ENCODE data around the gene CNTN5. TPM values are rescaled to one million over a fixed set of nuclear protein-coding genes. Genes with fewer than 3 reads are reported as not detected.

CNTN5 gene
- total RNA-seq, 1 experiment from 2014 or later: not detected

DNA sequence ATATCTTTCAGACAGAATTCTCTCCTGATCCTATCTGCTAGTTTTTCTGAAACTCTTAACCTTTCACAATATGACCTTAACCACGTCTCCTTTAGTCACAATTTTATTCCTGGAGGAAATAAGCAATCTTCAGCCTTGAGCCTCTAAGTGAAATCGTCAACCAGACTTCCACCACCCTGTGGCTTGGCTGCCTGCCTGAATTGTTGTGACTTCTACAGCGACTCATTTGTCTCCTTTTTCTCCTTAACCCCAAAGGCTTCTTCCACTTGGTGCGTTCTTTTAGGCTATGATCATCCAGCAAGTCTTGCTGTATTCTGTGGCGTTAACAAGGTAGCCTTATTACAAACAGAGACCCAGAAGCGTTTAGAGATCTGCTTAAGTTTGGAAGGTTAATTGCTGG, 1131.2 kb downstream of the CNTN5 start:
- Histone ChIP-seq H3K4me1 (ENCODE audit: insufficient read depth, low read length) (no peaks in the 10 kb centered on the region; the same call in 1 of the 2 replicates), H4K20me1 (ENCODE audit: control insufficient read depth, insufficient read depth, insufficient read length) (no peaks in the 10 kb centered on the region), H2BK12ac (ENCODE audit: insufficient read length, low read depth, low read length) (no peak overlapping the region), H3K79me2 (ENCODE audit: insufficient read depth, low read length) (no peaks in the 10 kb centered on the region), H2AK5ac (ENCODE audit: insufficient read length, low read length) (no peak overlapping the region), H4K91ac (ENCODE audit: insufficient read length, low read depth, low read length) (no peak overlapping the region), H2AFZ (ENCODE audit: low read length) (no peak overlapping the region), H4K5ac (ENCODE audit: insufficient read length, low read depth, low read length) (no peak overlapping the region), H3K14ac (ENCODE audit: insufficient read depth, low read length) (no peak overlapping the region), H2BK15ac (ENCODE audit: low read depth, low read length) (no peak overlapping the region), H3K4ac (ENCODE audit: low read depth, low read length) (no peak overlapping the region), H3K23ac (ENCODE audit: insufficient read length, low read depth, low read length) (no peak overlapping the region), H3K27me3 (ENCODE audit: insufficient read depth, low read length) (no peaks in the 10 kb centered on the region), H2BK120ac (ENCODE audit: low read depth, low read length, poor library complexity, severe bottlenecking) (no peak overlapping the region), H3K23me2 (ENCODE audit: insufficient read length, low read depth, low read length, poor library complexity, severe bottlenecking) (no peaks in the 10 kb centered on the region), H3K56ac (ENCODE audit: insufficient read length, low read depth, low read length) (no peak overlapping the region), H3K9me3 (ENCODE audit: control insufficient read depth, low read depth, low read length) (no peaks in the 10 kb centered on the region), H3K27ac (ENCODE audit: insufficient read length, low read depth, low read length) (no peak overlapping the region), H3K4me2 (ENCODE audit: insufficient read depth, insufficient read length, low read length) (no peak overlapping the region), H3K79me1 (ENCODE audit: insufficient read depth, low read depth, low read length, poor library complexity, severe bottlenecking) (no peaks in the 10 kb centered on the region), H3K18ac (ENCODE audit: insufficient read length, low read depth, low read length) (no peak overlapping the region), H2BK20ac (ENCODE audit: low read depth, low read length, poor library complexity, severe bottlenecking) (no peak overlapping the region), H3T11ph (ENCODE audit: low read length) (no peak overlapping the region), H2BK5ac (ENCODE audit: insufficient read length, low read length) (no peak overlapping the region), H3K9ac (ENCODE audit: extremely low read depth, insufficient read length, low read length) (no peak overlapping the region), H4K8ac (replicated peaks; ENCODE audit: insufficient read length, low read depth, low read length) (no peak overlapping the region)
- no CpG with 5 or more reads among the region's 6 CpGs for WGBS (ENCODE audit: extremely low coverage, insufficient read length, low lambda C conversion rate)
- TF ChIP-seq, protein P1, sequence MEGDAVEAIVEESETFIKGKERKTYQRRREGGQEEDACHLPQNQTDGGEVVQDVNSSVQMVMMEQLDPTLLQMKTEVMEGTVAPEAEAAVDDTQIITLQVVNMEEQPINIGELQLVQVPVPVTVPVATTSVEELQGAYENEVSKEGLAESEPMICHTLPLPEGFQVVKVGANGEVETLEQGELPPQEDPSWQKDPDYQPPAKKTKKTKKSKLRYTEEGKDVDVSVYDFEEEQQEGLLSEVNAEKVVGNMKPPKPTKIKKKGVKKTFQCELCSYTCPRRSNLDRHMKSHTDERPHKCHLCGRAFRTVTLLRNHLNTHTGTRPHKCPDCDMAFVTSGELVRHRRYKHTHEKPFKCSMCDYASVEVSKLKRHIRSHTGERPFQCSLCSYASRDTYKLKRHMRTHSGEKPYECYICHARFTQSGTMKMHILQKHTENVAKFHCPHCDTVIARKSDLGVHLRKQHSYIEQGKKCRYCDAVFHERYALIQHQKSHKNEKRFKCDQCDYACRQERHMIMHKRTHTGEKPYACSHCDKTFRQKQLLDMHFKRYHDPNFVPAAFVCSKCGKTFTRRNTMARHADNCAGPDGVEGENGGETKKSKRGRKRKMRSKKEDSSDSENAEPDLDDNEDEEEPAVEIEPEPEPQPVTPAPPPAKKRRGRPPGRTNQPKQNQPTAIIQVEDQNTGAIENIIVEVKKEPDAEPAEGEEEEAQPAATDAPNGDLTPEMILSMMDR (conservative IDR thresholded peaks at IDR 0.05): no peak
- peaks cover 7 to 11% of the 10 kb centered on the region in 2 experiments for H3K4me1 Mint-ChIP-seq
- no peaks in the 10 kb centered on the region for H3K27me3 Mint-ChIP-seq (ENCODE audit: low read depth)
- no peak for DNase-seq
- H3K36me3 Mint-ChIP-seq (ENCODE audit: insufficient read depth in 1 of 3, low read depth in 3 of 3): no peaks in the 10 kb centered on the region
- H3K4me3 Mint-ChIP-seq: no peak overlapping the region
- no peaks in the 10 kb centered on the region; a peak in 1 of 5 replicates for H3K9me3 Mint-ChIP-seq
- peak overlapping the region; percentile 27 to 43 (median 33); a peak in 5 of 7 replicates for H3K27ac Mint-ChIP-seq
